Activated gamma-delta T cell (primary cell): Measurements from ENCODE around the gene SCYL2.
"Not testable (repeated sequence)": the region's sequence is repeated elsewhere in the genome, so short reads cannot be mapped to it uniquely, and the experiment has no call there.

Source experiments
- DNase-seq: peaks from one replicate; lab custom pipeline; 2025; lab: John Stamatoyannopoulos, UW

SCYL2 gene

GRCh38 chr12:100324498-100324897 is 57.5 kb downstream of the SCYL2 start:
- no peak for DNase-seq

GRCh38 chr12:100326208-100326607 is 59.2 kb downstream of the SCYL2 start:
- no peak for DNase-seq

GRCh38 chr12:100329800-100330199 is 62.8 kb downstream of the SCYL2 start:
- no peak for DNase-seq

- no peak for DNase-seq
These were observed 64.9 kb downstream of the SCYL2 start for GRCh38 chr12:100331871-100332270.

GRCh38 chr12:100332852-100333251 is 65.9 kb downstream of the SCYL2 start:
- no peak for DNase-seq

GRCh38 chr12:100337299-100337698 is 70.3 kb downstream of the SCYL2 start:
- no peak for DNase-seq

- DNase-seq = no peak
These were observed 70.8 kb downstream of the SCYL2 start for GRCh38 chr12:100337727-100338126.

GRCh38 chr12:100339071-100339470 is 72.1 kb downstream of the SCYL2 start:
- DNase-seq = no peak

GRCh38 chr12:100342897-100343296 is 75.9 kb downstream of the SCYL2 start:
- not testable (repeated sequence) for DNase-seq

- DNase-seq = not testable (repeated sequence)
These were observed 77.4 kb downstream of the SCYL2 start for GRCh38 chr12:100344351-100344750.

- no peak for DNase-seq
These were observed 78.2 kb downstream of the SCYL2 start for GRCh38 chr12:100345020-100345767.

GRCh38 chr12:100346660-100347059 is 79.7 kb downstream of the SCYL2 start:
- no peak for DNase-seq

GRCh38 chr12:100348657-100349454 is 81.9 kb downstream of the SCYL2 start:
- DNase-seq = no peak

GRCh38 chr12:100356644-100357223 is 89.8 kb downstream of the SCYL2 start, which contains the start of gene SLC17A8:
TSS of gene SLC17A8 (plus strand) at chr12:100357074. CDS start at chr12:100357392, 318 bp downstream.
- no peak for DNase-seq

GRCh38 chr12:100359248-100359647 is 92.3 kb downstream of the SCYL2 start:
- no peak for DNase-seq

GRCh38 chr12:100359822-100360221 is 92.8 kb downstream of the SCYL2 start:
- DNase-seq = no peak

- no peak for DNase-seq
These were observed 93.5 kb downstream of the SCYL2 start for GRCh38 chr12:100360450-100360849.

- no peak for DNase-seq
These were observed 97.3 kb downstream of the SCYL2 start for GRCh38 chr12:100364324-100364723.

- no peak for DNase-seq
These were observed 98.4 kb downstream of the SCYL2 start for GRCh38 chr12:100365411-100365810.

GRCh38 chr12:100368066-100368465 is 101.1 kb downstream of the SCYL2 start:
- no peak for DNase-seq

GRCh38 chr12:100371146-100371545 is 104.2 kb downstream of the SCYL2 start:
- DNase-seq = no peak

- DNase-seq = no peak
These were observed 106.1 kb downstream of the SCYL2 start for GRCh38 chr12:100372853-100373640.
